Karpas-422 (cell line): ENCODE measurements around the gene HNRNPH3. TPM values are rescaled to one million over a fixed set of nuclear protein-coding genes. Genes with fewer than 3 reads are reported as not detected.

Experiments used
- total RNA-seq: library from RNA; depleted of rRNA; stranded (reverse); fragments of >200 nt; shearing (Covaris generic); gene quantifications from 2 replicates; pipeline ENCODE4 v1.2.3, GENCODE V29; 2014; ENCODE audit warnings: low replicate concordance; rRNA removed

HNRNPH3 gene
- total RNA-seq, 1 experiment from 2014 or later, result 24.1 TPM

Other genes with a start within 250 kb of the HNRNPH3 start
- gene MYPN, start 222.6 kb upstream of the HNRNPH3 start, total RNA-seq, result not detected in 2 replicates
- not detected in 2 replicates for gene ATOH7, start 100.0 kb upstream of the HNRNPH3 start, total RNA-seq
- 1.0 and 7.2 TPM in 2 replicates for gene PBLD, start 864 bp downstream of the HNRNPH3 start, total RNA-seq
- gene RUFY2, start 75.2 kb downstream of the HNRNPH3 start, total RNA-seq, result 10.0 and 30.6 TPM in 2 replicates
- 11.5 and 27.7 TPM in 2 replicates for gene DNA2, start 139.9 kb downstream of the HNRNPH3 start, total RNA-seq
- 9.6 and 13.9 TPM in 2 replicates for gene SLC25A16, start 195.5 kb downstream of the HNRNPH3 start, total RNA-seq
- gene TET1, start 228.3 kb downstream of the HNRNPH3 start, total RNA-seq, result 2.2 and 5.4 TPM in 2 replicates